GM19328 (cell line): ENCODE results near the gene RNF14.
A peak's percentile ranks its signal among the peaks of the same experiment; 100 is the strongest.

Experiments
- ATAC-seq: cut with Tn5 transposase; IDR thresholded peaks from one replicate; pipeline ENCODE4 v1.9.1; 2021; ENCODE audit warnings: mild to moderate bottlenecking, moderate library complexity; ENCODE audit not compliant: unreplicated experiment

RNF14 gene, protein sequence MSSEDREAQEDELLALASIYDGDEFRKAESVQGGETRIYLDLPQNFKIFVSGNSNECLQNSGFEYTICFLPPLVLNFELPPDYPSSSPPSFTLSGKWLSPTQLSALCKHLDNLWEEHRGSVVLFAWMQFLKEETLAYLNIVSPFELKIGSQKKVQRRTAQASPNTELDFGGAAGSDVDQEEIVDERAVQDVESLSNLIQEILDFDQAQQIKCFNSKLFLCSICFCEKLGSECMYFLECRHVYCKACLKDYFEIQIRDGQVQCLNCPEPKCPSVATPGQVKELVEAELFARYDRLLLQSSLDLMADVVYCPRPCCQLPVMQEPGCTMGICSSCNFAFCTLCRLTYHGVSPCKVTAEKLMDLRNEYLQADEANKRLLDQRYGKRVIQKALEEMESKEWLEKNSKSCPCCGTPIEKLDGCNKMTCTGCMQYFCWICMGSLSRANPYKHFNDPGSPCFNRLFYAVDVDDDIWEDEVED

GRCh38 chr5:141968914-141969608 is at the start of gene RNF14:
TSS of gene RNF14 (plus strand) at chr5:141969105. CDS start at chr5:141973589, 4,484 bp downstream.
- peak; percentile 94 for ATAC-seq

GRCh38 chr5:141919218-141920119 is 49.4 kb upstream of the RNF14 start:
- ATAC-seq, result no peak

GRCh38 chr5:141920771-141921170 is 48.1 kb upstream of the RNF14 start:
- no peak for ATAC-seq

- peak; percentile 2 for ATAC-seq
Observed at GRCh38 chr5:141922827-141923447, 46.0 kb upstream of the RNF14 start.

GRCh38 chr5:141923448-141924313 is 45.2 kb upstream of the RNF14 start, which contains the start of gene DELE1:
TSS of gene DELE1 (plus strand) at chr5:141923871. CDS start at chr5:141923942, 71 bp downstream.
- peak; percentile 97 for ATAC-seq

DNA sequence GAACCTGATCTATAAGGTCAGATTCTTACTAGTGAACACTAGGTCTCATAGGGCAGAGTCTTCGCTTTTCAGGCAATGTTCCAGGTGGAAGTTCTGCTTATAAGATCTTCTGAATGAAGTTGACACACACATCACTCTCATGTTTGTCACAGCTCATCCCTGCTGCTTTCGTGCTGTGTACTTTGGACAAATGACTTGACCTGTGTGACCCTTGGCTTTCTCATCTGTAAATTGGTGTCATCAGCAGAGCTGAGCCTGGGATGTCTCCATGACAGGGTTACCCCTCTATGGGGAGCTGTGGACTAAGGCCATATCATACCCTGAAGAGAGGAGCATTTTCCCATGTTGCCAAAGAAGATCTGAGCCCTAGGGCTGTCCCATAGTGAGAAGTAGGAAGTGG is 42.5 kb upstream of the RNF14 start:
- ATAC-seq, result no peak

DNA sequence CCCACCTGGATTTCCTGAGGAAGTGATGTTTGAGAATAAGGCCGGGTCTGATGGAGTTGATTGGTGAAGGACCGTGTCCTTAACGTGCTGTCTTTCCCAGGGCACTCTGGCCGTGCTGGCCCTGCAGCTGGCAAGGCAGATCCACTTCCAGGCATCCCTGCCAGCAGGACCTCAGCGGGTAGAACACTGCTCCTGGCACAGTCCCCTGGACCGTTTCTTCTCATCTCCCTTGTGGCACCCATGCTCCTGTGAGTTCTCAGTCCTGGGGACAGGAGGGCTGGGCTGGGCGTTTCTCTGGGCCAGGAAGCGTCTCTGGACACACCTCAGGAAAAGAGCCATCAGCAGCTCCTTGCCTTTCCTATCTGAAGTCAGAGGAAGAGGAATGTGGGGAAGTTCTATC is 40.9 kb upstream of the RNF14 start:
- no peak for ATAC-seq

GRCh38 chr5:141929398-141930058 is 39.4 kb upstream of the RNF14 start:
- no peak for ATAC-seq

GRCh38 chr5:141931694-141932093 is 37.2 kb upstream of the RNF14 start:
- no peak for ATAC-seq

GRCh38 chr5:141933151-141933550 is 35.8 kb upstream of the RNF14 start:
- ATAC-seq, result no peak

DNA sequence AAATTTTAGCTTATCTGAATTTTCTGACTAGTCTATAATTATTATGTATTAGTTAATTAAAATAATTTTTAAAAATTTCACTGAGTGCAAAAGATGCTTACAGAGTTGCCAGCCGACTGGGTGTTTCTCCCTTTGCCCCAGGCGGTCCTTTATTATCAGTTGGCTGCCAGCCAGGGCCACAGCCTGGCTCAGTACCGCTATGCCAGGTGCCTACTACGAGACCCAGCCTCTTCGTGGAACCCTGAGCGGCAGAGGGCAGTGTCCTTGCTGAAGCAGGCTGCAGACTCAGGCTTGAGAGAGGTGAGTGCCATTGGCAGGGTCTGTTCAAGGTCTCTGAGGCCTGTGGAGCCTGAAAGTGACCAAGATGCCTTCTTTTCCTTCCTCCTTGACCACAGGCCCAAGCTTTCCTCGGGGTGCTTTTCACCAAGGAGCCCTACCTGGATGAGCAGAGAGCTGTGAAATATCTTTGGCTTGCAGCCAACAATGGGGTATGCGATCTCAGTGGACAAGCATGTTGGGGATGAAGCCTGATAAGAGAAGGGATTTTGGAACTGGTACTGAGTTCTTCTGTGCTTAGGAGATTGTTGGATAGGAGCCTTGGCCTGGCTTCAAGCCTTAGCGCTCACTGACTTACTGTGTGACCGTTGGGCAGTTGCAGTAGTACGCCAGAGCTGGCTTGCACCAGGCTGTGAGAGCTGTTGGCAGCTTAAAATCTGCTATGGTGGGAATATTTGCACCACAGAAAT is 34.6 kb upstream of the RNF14 start:
- no peak for ATAC-seq

GRCh38 chr5:141935538-141935937 is 33.4 kb upstream of the RNF14 start:
- no peak for ATAC-seq

DNA sequence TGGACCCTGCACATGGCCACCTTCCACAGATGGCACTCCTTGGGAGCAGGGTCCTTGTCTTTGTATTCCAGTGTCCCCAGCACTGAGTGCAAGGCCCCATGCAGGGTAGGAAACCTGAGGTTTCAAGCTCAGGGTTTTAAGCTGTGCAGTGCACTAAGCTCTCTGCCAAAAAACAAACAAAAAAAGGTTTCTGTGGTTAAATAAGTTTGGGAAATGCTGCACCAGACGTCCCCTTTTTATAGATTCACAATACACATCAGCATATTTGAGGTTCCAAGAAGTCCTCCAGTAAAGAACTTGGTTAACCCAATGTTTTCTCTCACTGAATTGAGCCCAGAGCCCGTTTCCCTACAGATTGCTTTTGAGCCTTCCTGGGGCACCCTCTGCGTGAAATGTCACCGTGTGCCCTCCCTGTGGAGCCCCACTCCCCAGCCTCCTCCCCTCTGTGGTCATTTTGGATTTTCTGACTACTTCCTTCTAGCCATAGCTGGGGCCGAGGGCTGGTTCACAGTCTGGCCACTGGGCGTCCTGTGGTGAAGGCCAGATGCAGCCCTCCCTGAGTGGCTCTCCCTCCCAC is 28.1 kb upstream of the RNF14 start:
- no peak for ATAC-seq

GRCh38 chr5:141941307-141941706 is 27.6 kb upstream of the RNF14 start:
- no peak for ATAC-seq

GRCh38 chr5:141941779-141942178 is 27.1 kb upstream of the RNF14 start:
- ATAC-seq, result no peak

DNA sequence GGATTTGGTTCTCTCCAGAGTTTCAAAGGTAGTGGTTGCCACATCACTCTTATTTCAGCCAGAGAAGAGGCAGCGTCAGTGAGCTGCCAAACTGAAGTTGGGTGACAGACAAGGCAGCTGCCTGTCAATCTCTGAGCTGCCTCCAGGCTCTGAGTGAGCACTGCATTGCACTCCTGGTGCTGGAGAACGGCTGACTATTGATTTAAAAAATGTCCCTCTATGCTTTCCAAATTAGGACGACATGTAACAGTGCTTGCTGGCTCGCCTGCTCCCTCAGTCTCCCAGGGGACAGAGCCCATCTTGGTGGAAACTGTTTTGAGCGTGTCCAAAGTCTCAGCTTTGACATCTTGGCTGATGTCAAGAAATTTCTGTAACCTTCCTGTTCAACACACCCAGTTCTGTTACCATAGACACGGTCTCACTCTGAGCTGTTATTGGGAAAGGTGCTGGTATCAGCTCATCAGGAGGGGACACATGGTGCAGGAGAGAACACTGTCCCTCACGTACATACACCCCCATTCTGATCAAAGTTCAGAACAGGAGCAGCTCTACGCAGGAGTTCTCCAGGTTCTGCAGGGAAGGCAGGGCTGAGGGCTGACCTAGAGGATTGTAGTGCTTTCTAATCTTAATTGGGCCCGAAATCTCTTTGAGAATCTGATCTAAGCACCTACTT is 26.6 kb upstream of the RNF14 start:
- no peak for ATAC-seq

DNA sequence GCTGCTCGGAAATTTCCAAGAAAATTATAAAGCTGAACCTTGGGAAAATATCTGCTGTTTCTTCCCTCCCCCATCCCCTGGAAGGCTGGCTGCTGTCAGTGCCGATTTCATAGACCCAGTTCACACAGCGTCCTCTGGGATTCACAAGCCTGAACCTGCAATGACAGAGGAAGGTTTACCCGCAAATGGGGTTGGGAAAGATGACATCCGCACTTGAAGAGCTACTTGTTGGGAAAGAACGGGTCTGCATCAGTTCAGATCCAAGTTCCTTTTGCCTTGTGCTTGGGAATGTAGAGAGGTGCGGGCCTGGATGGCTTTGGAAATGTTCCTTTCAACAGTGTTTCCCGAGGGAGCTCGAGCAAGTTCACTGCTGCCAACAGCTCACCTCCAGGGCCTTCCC is 24.8 kb upstream of the RNF14 start:
- no peak for ATAC-seq
